Caki2 (cell line): Measurements from ENCODE around the gene PSIP1. TPM values are rescaled to one million over a fixed set of nuclear protein-coding genes. Genes with fewer than 3 reads are reported as not detected.
"Not testable (repeated sequence)": the region's sequence is repeated elsewhere in the genome, so short reads cannot be mapped to it uniquely, and the experiment has no call there.

Experiments used
- DNase-seq: peaks from one replicate; pipeline ENCODE4 v3.0.0-alpha.2; 2015; ENCODE audit warnings: low read depth
- in situ Hi-C: cut with HindIII; loops from 2 replicates; pipeline ENCODE4 v1.10.0; 2016; ENCODE audit warnings: low sequenced_read_pairs, low pct_unique_long_range_greater_than_20kb, mixed read lengths
- total RNA-seq: library from RNA; depleted of rRNA; stranded (reverse); fragments of >200 nt; shearing (Covaris generic); gene quantifications from 2 replicates; pipeline ENCODE4 v1.2.3, GENCODE V29; 2014; ENCODE audit warnings: low replicate concordance

The PSIP1 gene
- total RNA-seq, 1 experiment from 2014 or later = 41.8 TPM

DNA sequence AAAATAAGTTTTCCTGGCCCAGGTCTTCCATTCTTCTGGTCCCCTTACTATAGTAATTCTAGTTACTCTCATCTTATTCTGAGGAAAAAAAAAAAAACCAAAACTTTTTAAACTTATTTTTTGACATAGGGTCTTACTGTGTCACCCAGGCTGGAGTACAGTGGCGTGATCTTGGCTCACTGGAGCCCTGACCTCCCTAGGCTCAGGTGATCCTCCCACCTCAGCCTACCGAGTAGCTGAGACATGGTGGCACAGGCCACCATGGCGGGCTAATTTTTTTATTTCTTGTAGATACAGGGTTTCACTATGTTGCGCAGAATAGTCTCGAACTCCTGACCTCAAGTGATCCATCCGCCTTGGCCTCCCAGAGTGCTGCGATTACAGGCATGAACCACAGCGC lies 49.7 kb downstream of the PSIP1 start:
- in situ Hi-C loops = no loop called here
- no peak for DNase-seq

DNA sequence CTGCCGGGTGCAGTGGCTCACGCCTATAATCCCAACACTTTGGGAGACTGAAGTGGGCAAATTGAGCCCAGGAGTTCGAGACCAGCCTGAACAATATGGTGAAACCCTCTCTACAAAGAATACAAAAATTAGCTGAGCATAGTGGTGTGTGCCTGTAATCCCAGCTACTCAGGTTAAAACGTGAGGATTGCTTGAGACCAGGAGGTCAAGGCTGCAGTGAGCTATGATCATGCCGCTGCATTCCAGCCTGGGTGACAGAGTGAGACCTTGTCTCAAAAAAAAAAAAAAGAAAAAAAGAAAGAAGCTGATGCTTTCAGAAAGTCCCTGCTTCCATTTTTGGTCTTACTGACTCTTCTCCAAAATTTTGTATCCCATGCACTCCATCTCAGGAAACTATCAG lies 56.8 kb downstream of the PSIP1 start:
- no peak for DNase-seq
- in situ Hi-C loops = no loop called here

DNA sequence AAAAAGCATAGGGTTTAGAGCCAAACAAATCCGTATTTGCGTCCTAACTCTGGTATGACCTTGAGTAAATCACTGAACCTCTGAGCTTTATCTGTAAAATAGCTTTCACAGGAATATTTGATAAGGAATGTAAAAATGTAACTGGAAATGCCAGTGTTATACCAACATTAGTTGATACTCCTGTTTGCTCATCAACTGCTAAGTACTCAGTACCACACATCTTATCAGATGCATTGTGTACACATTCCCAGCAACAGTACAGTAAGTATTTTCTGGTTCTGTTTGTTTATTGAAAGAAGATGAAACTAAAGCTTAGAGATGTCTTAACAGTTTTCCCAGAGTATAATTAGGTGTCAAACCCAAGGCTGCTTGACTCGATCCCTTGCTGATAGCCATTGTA lies 66.6 kb downstream of the PSIP1 start:
- no peak for DNase-seq
- in situ Hi-C loops = no loop called here

DNA sequence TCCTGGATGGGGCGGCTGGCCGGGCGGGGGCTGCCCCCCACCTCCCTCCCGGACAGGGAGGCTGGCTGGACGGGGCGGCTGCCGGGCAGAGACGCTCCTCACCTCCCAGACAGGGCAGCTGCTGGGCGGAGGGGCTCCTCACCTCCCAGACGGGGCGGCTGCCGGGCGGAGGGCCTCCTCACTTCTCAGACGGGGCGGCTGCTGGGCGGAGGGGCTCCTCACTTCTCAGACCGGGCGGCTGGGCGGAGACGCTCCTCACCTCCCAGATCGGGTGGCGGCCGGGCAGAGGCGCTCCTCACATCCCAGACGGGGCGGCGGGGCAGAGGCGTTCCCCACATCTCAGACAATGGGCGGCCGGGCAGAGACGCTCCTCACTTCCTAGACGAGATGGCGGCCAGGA lies 68.5 kb downstream of the PSIP1 start:
- DNase-seq, in situ Hi-C loops: not testable (repeated sequence)

DNA sequence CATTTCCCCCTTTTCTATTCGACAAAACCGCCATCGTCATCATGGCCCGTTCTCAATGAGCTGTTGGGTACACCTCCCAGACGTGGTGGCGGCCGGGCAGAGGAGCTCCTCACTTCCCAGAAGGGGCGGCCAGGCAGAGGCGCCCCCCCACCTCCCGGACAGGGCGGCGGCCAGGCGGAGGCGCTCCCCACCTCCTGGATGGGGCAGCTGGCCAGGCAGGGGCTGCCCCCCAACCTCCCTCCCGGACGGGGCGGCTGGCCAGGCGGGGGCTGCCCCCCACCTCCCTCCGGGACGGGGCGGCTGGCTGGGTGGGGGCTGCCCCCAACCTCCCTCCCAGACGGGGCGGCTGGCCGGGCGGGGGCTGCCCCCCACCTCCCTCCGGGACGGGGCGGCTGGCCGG lies 68.9 kb downstream of the PSIP1 start:
- in situ Hi-C loops, DNase-seq: not testable (repeated sequence)

DNA sequence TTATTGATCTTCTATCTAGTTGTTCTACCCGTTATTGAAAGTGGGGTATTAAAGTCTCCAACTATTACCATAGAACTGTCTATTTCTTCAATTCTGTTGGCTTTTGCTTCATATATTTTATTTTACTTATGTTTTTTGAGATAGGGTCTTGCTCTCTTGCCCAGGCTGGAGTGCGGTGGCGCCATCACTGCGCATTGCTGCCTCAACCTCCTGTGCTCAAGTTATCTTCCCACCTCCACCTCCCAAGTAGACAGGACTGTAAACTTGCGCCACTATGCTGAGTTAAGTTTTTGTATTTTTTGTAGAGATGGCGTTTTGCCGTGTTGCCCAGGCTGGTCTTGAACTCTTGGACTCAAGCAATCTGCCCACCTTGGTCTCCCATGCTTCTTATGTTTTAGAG lies 71.9 kb downstream of the PSIP1 start:
- no peak for DNase-seq
- in situ Hi-C loops = no loop called here

DNA sequence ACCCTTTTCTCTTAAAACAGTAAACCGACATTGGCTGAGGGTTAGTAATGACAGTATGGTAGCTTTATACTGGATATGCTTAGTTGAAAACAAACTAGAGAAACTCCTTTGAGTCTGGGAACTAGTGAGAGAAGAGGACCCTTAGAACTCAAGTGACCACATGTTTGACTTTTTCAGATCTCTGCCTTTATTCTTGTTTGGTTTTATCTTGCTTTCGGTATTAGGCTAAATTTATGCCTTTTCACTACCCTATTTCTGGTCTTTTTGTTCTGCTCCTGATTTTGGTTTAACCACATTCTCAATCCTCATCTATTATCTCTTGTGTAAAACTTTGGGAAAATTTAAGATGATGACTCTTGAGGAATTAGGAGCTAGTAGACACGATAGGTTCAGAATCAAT lies 77.1 kb downstream of the PSIP1 start:
- in situ Hi-C loops = no loop called here
- DNase-seq = no peak

DNA sequence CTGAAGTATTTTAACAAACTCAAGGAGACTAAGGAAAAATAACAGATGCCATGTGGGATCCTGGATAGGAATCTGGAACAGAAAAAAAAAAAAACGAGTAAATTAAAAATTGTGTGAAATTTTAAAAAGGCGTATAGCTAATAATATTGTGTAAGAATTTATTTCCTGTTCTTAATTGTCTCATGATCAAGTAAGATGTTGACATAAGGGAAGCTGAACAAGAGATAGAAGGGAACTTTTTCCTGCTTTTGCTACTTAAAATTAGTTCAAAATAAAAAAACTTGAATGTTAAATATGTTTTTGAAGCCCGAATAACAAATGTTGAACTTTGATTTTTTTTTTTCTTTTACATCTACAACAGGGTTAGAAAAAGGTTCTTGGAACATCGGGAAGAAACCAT lies 77.6 kb downstream of the PSIP1 start:
- in situ Hi-C loops = no loop called here
- no peak for DNase-seq

DNA sequence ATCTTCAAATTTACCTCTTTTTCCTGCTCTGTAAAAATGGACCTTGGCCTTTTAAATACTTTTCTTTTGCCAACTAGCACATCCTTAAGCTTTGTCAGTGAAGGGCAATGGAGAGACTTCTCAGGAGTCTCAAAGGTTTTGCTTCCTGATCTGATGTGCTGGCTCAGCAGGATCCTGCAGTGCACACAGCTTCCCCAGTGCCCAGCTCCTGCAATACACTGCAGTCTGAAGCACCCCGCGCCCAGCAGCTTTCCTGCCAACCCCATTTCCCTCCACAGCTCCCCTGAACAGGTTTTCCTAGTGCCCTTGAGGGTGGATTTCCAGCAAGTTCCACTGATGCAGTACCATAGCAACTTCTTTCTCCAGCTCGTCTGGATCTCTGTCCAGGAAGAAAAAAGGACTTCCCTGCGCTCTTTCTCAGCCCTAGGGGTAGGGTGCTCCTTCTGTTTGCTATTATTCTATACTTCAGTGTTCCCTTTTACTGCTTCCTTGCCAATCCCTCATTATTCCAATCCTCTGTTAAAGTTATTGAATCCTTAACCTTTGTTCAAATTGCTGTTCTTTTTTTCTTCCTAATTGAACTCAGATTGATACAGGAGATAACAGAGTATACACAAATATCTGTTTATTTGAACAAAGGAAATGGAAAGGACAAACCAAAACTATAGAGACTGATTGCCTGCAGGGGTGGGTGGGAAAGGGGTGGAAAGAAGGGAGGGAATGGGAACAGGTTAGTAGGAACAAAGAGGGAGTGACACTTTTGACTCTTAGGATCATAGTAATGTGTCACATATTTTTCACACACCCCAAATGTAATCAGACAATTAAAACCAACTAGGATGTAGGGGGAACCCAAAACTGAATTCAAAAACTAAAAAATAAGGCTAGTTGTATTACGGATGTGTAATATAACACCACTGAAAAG lies 79.6 kb downstream of the PSIP1 start:
- in situ Hi-C loops = no loop called here

DNA sequence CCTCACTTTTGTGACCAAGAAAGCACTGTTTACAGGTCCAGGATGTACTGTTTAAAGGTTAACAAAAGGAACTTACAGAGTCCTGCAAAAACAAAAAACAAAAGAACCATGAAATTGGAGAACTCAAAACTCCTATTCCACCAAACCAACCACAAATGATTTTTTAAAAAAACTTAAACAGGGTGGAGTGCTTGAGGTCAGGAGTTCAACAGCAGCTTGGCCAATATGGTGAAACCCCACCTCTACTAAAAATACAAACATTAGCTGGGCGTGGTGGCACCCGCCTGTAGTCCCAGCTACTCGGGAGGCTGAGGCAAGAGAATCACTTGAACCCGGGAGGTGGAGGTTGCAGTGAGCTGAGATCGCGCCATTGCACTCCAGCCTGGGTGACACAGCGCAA lies 83.1 kb downstream of the PSIP1 start:
- in situ Hi-C loops, DNase-seq: not testable (repeated sequence)

More for the DNA sequence above, 79.6 kb downstream of the PSIP1 start:
- DNase-seq = no peak

DNA sequence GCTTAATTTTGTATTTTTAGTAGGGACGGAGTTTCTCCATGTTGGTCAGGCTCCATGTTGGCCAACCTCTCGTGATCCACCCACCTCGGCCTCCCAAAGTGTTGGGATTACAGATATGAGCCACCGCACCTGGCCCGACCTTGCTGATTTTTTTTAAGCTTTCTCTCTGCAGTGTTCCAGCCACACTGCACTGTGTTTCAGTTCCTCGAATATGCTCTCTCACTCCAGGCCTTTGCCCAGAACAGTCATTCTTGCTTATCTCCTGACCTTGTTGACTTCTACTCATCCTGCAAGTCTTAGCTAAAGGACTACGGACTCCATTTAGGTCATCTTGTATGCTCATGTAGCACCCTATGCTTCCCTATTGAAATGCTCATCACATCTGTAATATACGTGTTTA lies 84.8 kb downstream of the PSIP1 start:
- in situ Hi-C loops = no loop called here

DNA sequence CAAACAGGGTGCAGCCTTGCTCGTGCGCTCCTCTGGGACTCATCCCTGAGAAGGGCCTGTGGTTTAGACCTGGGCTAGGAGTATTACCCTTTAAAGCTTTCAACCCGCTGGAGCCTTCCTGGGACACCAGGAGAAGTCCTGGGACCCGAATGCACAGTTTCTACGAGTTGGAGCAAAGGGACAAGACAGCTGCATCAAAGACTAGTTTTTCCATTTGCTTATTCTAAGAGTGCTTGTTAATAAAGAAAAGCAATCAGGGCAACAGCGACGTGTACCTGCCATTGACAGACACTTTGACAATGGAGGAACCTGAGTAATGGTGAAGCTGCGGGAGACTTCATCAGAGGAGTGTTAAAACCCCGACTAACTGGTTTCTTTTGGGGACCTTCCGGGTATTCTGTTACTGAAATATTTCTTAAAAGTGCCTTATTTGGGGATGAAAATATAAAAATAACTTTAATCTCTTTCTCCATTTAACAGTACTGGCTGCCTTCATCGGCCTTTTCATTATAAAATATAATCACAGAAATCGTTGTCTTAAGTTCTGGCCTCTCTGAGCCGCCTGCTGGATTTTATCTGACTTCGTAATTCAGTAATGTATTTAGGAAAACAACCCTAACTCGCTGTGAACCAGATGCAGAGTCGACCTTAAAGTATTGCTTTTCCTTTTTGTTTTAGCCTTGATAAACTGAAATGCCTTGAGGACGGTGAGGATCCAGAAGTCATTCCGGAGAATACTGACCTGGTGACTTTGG lies 87.4 kb downstream of the PSIP1 start:
- DNase-seq = no peak
- in situ Hi-C loops = no loop called here

More for the DNA sequence above, 84.8 kb downstream of the PSIP1 start:
- DNase-seq = no peak

DNA sequence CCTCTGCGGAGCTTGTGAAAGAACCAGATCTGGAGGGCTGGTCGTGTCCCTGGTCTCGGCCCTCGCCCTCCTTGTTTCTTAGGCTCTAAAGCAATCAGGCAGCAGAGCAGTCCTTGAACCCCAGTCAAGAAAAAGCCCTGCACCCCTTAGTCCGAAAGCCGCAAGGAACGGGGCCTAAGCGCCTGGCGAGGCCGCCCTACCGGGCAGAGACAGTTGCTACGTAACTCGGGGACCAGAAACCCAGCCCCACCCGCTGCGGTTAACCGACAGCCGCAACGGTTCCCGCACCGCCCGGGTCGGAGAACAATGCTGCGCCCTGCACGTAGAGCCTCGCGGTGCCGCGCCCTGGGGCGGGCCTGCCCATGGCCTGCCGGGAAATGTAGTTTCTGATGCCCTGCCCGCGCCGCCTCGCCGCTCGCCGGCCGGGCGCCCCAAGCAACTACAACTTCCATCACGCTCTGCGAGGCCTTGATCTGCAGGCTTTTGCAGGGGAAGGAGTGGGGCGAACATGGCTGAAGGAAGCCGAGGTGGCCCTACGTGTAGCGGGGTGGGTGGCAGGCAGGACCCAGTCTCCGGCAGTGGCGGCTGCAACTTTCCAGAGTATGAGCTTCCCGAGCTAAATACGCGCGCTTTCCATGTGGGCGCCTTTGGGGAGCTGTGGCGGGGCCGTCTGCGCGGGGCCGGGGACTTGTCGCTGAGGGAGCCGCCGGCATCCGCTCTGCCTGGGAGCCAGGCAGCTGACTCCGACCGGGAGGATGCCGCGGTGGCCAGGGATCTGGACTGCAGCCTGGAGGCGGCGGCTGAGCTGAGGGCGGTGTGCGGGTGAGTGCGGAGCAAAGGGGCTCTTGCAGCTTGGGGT lies 88.2 kb downstream of the PSIP1 start, which contains the start of gene SNAPC3:
SNAPC3 (plus strand) TSS at position 505 of the 859 bp plus-strand sequence; CDS start at position 509, 4 bp downstream.
- in situ Hi-C loops = no loop called here
- peak; percentile 90 for DNase-seq

DNA sequence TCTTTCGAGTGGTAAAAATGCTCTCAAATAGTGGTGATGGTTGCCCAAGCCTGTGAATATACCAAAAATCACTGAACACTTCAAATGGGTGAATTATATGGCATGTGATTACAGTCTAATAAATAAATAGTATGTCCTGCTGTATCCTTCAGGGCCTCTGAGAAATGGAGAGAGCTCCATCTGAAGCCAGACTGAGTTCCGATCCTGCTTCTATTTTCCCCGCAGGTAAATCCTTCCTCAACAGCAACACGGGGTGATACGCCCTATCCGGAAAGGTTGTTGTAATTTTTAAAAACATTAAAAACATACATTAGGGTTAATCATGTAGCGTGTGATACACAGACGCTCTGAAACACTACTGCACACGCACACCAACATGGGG lies 88.8 kb downstream of the PSIP1 start:
- in situ Hi-C loops = no loop called here
- no peak for DNase-seq

DNA sequence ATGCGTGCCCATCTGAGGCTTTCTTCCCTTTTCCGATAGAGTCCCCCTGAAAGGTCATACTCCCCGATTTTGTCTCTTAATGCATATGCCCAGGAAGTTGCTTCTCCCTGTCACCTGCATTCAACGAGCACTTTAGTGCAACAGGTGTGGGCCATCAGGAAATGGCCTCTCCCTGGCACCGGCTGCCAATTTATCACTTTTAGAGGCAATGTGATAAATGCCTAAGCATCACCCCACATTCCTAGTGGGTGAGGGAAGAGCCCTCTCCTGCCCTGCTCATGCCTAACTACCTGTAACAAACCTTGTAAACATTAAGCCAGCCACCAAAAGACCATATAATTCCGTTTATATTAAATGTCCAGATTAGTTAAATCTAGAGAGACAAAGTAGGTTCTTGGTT lies 89.2 kb downstream of the PSIP1 start:
- in situ Hi-C loops = no loop called here
- no peak for DNase-seq

DNA sequence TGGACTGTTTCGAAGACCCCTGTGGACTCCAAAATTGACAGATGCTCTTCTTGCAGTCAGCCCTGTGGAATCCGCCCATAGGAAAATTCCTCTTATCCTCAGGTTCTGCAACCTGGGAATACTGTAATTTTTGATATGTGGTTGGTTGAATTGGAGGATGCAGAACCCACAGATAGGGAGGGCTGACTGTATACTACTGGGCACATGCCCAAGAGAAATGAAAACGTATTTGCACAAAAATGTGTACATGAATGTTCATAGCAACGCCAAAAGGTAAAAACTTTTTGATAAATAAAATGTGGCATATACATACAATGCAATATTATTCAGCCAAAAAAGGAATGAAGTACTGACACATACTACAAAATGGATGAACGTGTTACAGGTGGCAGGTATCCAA lies 90.0 kb downstream of the PSIP1 start:
- no peak for DNase-seq
- in situ Hi-C loops = no loop called here

DNA sequence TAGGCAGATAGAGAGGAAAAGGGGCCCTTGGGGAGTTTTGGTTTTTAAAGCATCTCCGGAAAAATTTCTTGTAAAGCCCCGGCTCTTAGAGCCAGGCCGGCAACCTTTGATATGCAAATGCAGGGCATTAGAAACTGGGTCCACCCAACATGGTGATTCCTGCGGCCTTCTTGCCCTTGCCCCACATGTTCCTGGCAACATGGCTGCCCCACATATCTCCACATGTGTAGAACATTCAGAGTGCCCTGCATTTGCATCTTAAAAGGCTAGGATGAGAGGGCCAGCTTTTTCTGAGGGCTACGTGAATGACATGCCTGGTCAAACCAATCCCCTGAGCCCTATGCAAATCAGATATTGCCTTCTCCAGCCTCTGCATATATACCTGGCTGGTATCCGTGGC lies 93.1 kb downstream of the PSIP1 start:
- in situ Hi-C loops = no loop called here
- no peak for DNase-seq

DNA sequence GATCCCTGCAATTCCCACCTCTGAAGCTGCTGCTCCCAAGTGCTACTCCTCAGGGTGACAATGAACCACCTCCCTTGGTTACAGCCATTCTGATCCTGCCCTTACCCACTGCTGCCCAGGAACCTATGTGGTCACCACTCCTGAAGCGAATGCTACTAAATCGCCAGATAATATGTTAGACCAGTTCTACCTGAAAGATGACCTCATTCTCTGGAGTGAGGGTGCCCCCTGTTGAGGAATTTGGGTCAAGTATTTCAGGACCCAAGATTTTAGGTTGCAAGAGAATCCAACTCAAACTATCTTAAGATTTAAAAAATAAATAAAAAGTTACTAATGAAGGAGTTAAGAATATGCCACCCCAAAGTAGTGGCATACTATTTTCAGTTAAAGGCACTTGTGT lies 93.9 kb downstream of the PSIP1 start:
- no peak for DNase-seq
- in situ Hi-C loops = no loop called here
